Myocyte (in vitro differentiated cells): ENCODE results near the gene GRAP. TPM values are rescaled to one million over a fixed set of nuclear protein-coding genes. Genes with fewer than 3 reads are reported as not detected.
A peak's percentile ranks its signal among the peaks of the same experiment; 100 is the strongest.

Experiments used
- DNase-seq: peaks from one replicate; pipeline ENCODE4 v3.0.0-alpha.2; 2012; ENCODE audit warnings: low read depth
- total RNA-seq: library from RNA; depleted of rRNA; stranded (reverse); fragments of >200 nt; gene quantifications from 2 replicates; pipeline ENCODE4 v1.2.3, GENCODE V29; 2014

The GRAP gene
- total RNA-seq, 1 donor from 2014 or later: not detected

DNA sequence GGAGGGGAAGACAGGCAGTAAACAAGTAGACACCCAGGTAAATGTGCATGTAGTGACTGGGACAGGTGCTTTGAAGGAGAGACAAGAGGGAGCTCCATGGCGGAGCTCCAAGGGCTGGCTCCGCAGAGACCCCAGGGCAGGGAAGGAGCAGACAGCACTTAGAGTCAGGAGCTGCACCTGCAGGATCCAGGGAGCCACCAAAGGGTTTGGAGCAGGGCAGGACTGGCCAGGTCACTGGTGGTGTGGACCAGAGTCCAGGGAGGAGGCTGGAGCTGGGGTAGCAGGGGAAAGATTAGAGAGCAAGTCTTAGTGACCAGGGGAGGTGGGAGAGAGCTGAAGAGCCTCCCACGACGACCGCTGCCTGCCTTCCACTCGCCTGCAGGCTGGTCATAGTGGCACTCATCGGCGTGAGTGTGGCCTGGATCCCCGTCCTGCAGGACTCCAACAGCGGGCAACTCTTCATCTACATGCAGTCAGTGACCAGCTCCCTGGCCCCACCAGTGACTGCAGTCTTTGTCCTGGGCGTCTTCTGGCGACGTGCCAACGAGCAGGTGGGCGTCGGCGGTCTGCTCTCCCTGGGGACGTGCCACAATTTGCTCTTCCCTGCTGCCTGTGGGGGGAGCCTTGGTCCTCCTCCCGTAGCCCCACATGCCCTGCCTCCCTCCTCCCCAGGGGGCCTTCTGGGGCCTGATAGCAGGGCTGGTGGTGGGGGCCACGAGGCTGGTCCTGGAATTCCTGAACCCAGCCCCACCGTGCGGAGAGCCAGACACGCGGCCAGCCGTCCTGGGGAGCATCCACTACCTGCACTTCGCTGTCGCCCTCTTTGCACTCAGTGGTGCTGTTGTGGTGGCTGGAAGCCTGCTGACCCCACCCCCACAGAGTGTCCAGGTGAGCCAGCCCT, 27.5 kb downstream of the GRAP start:
- DNase-seq: no peak

DNA sequence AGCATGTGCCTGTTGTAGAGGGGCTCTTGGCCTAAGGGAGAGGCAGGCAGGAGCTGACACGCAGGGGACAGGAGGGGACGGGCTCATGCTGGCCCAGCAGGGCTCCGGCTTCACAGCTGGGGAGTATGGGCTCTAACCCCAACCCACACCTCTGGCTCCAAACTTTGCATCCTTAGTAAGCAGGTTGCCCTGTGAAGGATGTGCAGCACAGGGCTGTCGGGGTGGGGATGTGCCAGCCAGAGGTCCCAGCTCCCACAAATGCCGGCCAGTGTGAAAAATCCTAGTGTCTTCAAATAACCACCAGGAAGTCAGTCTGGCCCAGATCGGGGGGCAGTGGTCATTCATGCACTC, 28.2 kb downstream of the GRAP start:
- no peak for DNase-seq

DNA sequence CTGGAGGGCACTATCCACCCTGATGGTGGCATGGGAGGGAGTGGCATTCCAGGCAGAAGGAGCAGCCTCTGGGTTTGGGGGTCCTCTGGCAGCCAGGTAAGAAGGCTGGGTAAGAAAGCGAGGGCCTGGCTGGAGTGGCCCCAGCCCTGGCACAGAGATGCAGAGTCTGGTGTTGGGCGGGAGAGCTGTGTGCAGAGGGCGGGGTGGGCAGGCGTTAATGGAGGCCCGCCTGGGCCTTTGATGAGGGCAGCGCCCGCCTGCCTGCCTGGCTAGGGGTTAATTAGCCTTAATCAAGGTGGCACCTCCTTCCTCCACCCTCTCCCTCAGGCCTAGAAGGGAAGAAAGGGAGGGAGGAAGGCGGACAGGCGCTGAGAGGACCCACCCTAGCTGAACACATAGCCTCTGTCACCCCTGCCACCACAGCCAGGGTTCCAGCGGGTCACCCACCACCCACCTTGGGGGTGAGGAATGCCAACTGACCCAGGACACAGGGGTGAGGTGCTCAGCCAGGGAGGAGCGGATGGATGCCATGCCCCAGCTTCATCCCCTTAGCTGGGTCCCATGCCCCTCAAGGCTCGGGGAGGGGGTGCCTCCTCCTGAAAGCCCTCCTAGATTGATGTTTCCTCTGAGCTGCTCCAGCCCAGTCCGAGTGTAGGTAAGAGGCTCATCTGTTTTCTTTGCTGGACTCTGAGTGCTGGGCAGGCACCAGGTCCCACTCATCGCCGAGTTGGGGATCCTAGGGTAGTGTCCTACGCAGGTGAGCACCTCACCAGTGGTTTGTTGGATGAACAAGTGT, 28.8 kb downstream of the GRAP start:
- no peak for DNase-seq

DNA sequence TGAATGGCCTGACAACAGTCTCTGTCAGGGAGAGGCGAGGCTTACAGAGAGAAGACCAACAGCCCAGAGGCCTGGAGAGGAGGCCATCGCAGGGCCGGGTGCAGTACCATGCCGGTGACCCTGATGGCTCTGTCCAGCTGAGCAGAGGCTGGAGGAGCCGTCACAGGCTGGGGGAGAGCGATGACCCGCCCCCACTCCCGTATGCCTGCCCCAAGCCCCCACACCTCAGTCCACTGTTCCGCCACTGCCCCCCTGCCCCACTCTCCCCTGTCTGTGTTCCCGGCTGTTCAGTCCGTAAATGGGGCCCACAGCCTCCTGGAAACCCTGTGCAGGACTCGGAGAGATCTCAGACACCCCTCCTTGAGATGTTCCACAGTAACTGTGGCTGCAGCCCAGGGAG, 29.4 kb downstream of the GRAP start:
- no peak for DNase-seq

DNA sequence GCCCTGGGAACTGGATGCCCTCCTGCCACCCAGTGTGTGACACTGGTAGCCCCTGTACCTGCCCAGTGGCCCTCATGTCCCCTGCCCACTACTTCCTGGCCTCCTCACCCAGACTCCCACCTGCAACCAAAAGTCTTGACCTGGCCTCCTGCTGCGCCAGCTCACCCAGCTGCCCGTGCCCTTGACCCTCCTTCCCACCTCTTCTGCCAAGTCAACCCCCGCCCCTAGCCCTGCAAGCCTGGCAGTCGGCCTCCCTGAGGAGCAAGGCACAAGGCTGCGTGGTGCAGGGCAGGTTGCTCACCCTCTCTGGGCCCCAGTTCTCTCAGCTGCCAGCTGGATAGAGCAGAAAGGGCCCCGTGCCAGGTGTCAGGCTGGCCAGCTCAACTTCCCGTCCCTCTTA, 29.9 kb downstream of the GRAP start:
- no peak for DNase-seq

DNA sequence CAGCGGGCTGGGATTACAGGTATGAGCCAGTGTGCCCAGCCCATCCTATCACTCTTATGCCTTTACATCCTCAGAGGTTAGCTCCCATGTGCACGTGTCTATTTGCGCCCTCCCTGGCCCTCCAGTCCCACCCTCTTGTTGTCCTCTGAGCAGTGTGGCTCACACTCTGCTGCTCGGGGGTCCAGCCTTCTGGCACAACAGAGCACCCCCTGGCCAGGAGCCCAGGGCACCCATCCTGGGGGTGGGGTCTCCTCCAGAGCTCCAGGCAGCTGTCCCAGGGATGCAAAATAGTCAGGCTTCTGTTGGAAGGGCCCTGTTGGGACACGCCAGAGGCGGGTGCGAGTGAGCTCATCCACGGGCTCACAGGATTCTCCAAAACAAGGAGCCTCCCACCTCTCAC, 30.5 kb downstream of the GRAP start:
- no peak for DNase-seq

DNA sequence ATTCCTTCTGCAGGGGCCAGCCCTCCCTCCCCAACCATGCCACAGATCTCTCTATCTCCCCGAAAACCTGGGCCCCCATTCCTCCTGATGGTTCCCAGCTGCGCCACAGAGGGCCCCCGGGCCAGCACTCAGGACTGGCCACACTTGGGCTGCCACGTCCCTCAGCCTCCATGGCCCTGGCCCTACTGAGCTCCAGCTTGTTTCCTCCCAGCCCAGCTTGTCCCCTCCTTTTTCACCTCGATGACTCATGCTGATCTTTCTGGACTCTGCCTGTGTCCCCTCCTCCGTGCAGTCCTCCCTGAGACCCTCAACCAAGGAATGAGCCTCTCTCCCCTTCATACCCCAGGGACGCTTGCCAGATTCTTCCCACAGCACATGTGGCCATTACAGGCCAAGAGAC, 31.3 kb downstream of the GRAP start:
- DNase-seq: no peak

DNA sequence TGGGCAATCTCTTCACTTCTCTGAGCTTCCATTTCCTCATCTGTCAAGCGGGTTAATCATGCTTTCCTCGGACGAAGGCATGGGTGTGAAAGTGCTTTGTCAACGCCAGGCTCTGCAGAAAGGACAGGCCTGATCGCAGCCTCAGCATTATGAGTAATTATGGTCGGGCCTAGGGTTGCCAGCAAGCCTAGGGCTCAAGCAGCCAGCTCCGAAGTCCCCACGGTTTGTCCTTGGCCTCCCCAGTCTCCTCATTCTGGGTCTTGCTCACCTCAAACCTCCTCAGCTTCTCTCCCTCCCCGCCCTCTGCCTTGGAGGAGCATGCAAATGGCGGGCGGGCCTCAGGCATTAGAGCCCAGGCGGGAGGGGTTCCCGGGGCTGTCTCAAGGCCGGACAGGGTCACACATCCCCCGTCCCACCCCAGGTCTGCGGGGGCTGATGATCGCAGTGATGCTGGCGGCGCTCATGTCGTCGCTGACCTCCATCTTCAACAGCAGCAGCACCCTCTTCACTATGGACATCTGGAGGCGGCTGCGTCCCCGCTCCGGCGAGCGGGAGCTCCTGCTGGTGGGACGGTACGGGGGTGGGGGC, 32.0 kb downstream of the GRAP start:
- no peak for DNase-seq

DNA sequence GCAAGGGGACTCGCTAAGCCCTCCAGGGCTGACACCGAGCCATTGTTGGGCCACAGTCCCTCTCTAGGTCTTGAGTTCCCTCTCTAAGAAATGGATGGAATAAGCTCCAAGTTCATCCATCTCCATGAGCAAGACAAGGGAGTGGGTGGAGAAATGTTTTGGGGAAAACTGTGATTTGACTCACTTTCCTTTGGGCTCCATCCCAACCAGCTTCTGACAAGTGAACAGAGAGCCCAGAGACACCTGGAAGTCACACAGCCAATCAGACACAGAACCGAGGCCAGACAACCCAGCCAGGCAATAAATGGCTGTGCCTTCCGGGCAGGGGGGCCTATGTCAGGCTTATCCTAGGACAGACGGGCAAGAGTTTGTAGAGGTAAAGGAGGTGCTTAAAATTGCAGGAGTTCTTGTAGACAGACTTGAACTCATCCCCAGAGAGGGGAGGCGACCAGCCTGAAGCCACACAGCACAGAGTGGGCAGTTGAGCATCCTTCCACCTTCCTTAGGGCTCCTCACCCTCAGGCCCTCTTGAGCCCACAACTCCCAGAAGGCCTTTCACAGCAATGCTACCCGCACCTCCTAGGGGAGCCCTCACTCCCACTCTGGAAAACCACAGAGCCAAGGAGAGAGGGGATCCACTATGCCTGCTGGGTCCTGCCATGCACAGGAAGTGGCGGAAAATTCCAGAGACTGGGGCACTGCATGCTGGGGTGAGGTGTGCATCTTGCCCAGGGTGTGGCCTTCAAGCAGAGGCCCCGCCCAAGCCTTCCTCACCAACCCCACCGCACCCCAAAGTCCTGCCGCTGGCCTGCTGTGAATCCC, 32.7 kb downstream of the GRAP start:
- DNase-seq: no peak

DNA sequence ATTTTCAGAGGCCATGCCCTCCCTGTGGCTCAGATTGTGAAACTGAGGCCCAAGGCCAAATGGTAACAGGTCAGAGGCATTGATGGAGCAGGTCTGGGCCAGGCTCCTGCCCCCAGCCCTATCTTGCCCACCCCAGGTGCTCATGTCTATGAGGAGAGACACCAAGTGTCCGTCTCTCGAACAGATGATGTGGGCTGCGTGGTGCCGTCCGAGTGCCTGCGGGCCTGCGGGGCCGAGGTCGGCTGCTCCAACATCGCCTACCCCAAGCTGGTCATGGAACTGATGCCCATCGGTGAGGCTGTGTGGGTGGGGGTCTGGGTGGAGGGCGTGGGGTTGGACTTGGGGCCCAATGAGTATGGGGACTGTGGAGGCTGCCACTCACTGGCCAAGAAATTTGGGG, 33.5 kb downstream of the GRAP start:
- DNase-seq: no peak

DNA sequence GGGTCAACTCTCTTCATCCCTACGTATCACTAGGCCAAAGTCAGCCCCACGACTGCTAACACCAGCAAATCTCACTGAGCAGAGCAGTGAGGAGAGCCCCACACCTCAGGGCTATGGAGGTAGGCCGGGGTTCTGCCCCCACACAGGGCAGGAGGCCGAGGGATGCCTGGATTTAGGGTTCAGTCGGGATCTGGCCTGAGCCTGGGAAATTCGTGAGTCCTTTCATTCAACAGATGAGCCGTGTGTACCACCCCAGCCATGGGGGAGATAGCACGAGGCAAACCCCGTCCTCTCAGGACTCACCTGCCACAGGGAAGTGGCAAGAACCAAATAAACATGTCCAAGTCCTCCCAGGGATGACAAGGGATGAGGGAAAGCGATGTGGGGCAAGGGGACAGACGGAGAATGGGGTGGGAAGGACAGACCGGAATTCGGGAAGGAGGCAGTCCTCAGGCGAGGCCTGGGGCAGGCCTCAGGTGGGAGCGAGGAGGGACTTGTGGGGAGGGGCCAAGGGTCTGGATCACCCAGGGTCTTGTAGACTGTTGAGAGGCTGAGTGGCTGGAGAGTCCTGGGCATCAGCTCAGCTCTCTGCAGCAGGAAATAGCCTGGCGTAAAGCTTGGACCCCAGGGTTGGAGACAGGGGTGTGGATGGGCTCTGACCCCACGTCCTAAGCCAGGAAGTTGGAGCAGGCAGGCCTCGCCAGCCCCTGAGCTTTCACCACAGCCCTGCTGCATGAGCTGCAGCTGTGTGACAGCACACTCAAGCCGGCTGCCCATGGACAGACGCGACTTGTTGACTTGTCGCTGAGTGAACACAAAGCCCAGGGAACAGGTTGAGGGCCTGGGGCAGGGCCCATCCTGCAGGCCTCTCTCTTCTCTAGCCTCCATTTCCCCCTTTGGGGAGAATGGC, 34.3 kb downstream of the GRAP start:
- DNase-seq: no peak

DNA sequence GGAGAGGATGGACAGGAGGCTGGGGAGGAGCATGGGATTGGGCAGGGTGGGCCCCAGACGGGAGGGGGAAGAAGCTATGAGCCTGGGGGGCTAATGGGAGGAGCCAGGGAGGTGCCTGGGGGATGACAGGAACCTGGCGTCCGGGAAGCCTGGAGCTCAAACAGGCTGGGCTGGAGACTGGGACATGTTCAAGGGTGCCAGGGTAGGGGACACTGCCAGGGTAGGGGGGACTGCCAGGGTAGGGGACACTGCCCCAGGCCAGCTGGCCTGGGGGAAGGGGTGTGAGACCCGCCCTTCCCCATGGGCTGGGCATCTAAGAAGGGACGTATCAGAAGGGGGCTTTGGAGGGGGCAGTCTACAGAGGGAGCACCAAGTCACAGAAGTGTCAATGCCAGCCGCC, 35.2 kb downstream of the GRAP start:
- no peak for DNase-seq

DNA sequence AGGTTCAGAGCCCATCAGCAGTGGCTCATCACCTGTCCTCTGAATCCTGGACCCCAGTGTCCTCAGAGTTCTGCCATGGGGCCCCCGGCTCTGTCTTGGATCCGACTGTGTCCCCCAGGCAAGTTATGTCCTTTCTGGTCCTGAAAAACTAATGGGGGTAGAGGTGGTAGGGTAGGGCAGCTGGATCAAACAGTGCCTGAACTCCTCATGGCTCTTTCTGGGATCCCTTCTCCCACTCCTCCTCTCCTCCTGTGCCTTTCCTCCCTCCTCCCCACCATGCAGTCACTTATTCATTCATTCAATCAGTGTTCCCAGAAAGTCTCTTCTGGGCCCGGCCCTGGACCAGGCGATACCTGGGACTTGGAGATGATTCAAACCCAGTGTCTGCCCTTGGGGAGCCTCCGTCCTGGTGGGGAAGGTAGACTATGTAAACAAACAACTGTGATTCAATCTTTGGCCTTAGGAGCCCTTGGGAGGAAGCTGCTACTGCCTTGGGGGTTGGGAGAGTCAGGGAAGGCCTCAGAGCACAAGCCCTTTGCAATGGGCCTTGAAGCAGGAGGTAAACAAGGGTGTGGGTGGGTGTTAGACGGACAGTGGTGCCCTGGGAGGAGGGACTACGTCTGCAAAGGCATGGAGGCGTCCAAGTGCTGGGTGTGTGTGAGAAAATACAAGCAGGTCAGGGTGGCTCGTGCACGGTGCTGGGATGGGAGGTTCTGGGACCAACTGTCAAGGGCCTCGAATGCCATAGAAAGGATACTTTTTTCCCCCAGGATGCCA, 35.8 kb downstream of the GRAP start:
- DNase-seq: no peak

DNA sequence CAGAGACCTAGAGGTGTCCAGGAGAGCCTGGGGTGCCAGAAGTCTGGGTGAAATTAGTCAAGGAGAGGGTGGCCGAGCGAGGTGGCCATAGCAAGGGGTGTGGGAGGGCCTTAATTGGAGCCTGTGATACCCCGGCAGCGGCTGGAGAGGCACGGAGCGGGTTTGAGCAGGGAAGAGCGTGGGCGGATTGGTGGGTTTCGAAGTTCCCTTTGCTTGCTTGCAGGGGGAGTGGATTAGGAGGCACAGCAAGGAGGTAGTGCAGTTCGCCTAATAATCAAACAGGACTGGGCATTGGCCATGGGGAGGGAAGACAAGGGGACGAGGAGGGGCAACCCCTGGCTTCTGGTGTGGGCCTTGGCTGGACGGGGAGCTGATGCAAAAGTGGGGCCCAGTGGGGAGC, 36.8 kb downstream of the GRAP start:
- DNase-seq: no peak

DNA sequence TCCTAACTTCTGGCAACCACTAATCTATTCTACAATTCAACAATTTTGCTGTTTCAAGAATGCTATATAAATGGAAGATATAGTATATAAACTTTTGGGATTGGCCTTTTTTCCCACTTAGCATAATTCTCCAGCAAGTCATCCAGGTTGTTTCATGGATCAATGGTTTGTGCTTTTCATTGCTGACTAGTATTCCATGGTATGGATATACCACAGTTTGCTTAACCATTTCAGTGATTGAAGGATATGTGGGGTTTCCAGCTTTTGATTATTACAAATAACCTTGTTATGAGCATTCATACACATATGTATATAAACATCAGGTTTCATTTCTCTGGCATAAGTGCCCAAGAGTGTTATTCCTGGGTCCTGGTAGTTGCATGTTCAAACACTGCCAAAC, 40.1 kb downstream of the GRAP start:
- no peak for DNase-seq

DNA sequence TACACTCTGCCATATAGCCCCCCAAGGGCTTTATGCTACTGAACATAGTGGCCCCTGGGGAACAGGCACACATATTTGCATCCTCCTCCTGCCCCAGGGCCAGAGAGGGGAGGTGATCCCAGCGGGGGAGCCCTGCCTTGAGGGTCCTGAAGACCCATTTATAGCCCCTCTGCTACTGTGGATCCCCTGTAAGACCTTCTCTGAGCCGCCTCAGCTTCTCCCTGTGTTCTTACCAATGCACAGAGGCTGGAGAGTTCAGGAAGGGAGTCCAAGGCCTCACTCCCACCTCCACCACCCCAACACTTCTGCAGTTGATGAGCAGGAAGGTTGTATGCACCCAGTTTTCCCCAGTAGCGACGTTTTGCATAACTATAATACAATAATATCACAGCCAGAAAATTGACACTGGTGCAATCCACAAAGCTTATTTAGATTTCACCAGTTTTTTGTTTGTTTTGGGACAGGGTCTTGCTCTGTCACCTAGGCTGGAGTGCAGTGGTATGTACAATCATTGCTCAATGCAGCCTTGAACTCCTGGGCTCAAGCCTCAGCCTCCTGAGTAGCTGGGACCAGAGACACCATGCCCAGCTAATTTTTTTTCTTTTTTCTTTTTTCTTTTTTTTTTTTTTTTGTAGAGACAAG, 40.8 kb downstream of the GRAP start:
- no peak for DNase-seq

DNA sequence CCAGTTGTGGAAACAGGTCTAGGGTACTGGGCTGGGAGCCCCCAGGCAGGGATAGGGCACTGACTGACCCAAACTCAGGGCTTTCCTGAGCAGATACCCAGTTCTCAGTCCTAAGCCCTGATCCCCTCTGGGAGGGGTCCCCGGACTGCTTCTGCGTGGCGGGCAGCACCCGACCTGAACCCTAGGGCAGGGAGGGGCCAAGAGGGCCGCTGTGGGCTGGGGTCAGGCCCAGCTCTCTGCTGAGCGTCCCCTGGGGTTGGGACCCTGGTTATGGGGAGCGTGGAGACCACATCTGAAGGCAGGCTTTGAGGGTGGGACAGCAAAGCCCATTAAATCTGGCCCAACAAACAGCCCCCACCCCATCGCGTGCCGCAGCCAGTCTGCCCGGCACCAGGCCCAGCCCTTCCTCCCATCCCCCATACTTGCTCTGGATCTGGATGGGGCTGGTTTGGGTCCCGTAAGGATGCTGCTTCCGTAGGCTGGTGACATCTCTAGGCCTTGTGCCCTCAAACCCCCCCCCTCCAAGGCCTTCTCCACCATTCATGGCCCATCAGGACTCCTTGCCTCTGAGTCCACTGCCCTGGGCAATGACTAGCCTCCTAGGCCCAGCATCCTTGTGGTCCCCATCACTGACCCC, 41.5 kb downstream of the GRAP start:
- no peak for DNase-seq

DNA sequence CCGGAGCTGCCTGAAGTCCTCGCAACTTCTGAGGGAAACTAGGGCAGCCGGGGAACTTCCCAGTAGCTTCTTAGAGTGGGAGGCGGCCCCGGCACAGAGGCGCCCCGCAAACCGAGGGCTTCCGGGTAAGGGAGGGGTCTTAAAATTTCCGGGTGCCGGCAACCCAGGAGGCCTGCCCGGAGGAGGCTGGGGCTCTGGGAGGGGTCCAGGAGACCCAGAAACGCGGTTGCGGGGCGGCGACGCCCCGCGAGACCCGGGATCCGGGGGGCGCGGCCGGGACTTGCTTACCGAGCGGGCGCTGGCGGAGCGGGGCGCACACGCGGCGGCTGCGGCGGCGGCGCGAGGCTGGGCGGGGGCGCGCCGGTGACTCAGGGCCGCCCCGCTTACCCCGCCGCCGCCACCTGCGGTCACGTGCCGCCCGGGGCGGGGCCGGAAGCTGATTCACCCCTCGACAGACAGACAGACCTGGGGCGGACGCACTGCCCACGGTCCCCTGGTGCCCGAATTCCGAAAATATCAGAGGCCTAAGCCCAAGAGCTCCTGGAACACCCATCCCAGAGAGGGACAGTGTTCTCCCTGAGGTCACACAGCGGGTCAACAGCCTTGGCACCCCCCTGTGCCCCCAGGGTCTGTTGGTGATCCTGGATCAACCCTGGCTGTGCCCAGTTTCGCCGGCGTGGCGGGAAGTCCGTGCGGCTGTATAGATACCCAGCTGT, 42.2 kb downstream of the GRAP start, which contains the start of gene FAM83G:
Gene FAM83G (minus strand): TSS at position 344 of the 716 bp plus-strand sequence. CDS start 723 bp downstream, outside the sequence.
- peak; percentile 64 for DNase-seq
